ENCODE results near the gene TRIP13. TPM values are rescaled to one million over a fixed set of nuclear protein-coding genes. Genes with fewer than 3 reads are reported as not detected.
"Not testable (repeated sequence)": the region's sequence is repeated elsewhere in the genome, so short reads cannot be mapped to it uniquely, and the experiment has no call there.

The TRIP13 gene
- total RNA-seq, 6 experiments from 2014 or later: 16.5 to 40.4 (median 35.8) TPM

DNA sequence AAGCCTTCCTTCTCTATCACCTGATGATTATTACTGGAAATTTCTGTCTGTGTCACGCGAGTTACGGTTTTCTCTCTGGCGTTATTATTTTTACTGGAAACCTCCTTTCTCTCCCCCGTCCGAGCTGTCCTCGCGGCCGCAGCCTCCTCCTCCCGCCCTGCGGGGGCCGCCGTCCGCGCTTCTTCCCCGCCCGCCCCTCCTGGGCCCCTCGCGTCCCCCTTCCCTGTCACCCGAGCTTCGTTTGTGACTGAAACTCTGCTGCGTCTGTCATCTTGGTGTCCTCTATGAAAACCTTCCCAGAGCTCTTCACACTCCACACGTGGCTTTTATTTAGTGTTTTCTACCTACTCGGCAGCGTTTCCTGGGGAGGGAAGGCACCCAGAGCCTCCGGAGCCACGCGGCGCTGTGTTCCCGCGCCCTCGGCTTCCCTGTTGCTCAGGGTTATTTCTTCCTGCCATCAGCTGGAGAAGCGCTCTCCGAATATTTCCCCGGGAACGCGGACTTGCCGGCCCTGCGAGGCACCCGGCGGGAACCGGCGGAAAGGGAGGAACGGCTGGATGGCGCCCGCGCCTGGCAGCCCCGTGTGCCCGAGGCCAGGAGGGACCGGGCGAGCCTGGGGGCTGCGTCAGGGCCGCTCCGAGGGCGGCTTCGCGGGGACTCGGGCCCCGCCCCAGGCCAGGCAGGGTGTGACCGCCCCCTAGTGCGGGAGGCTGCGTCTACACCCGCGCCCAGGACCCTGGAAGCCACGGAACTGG is 33.9 kb downstream of the TRIP13 start:
- peaks cover 7% of the 10 kb centered on the region; the same call in 1 of the 2 replicates for H3K27me3 Mint-ChIP-seq (ENCODE audit: insufficient read depth)
- no peak for DNase-seq
- H3K9me3 Mint-ChIP-seq: no peaks in the 10 kb centered on the region
- H3K27ac Mint-ChIP-seq: no peak overlapping the region
- peak overlapping the region; percentile 70 for H3K4me3 Mint-ChIP-seq
- H3K36me3 Mint-ChIP-seq (ENCODE audit: low read depth): 0 out of 2 replicates have a peak, but pooled peaks cover 4% of the 10 kb centered on the region
- peak; percentile 69 for TF ChIP-seq CTCF (IDR thresholded peaks at IDR 0.05)
- H3K4me1 Mint-ChIP-seq (ENCODE audit: low read depth): peaks cover 8% of the 10 kb centered on the region; the same call in 1 of the 2 replicates

- Mint-ChIP-seq H3K27me3 (ENCODE audit: insufficient read depth) (peaks cover 9% of the 10 kb centered on the region), H3K9me3 (no peaks in the 10 kb centered on the region), H3K27ac (no peak overlapping the region), H3K4me1 (ENCODE audit: low read depth) (peaks cover 8% of the 10 kb centered on the region; the same call in 1 of the 2 replicates), H3K36me3 (ENCODE audit: low read depth) (0 out of 2 replicates have a peak, but pooled peaks cover 4% of the 10 kb centered on the region), H3K4me3 (no peak overlapping the region)
- DNase-seq: no peak
- TF ChIP-seq CTCF (IDR thresholded peaks at IDR 0.05): peak; percentile 27; the same call in 1 of the 2 replicates
Observed at GRCh38 chr5:927172-928015, 34.7 kb downstream of the TRIP13 start.

- H3K27me3 Mint-ChIP-seq (ENCODE audit: insufficient read depth); H3K36me3 Mint-ChIP-seq (ENCODE audit: low read depth); H3K27ac Mint-ChIP-seq; H3K4me3 Mint-ChIP-seq; DNase-seq; H3K9me3 Mint-ChIP-seq; H3K4me1 Mint-ChIP-seq (ENCODE audit: low read depth): not testable (repeated sequence)
Observed at GRCh38 chr5:929182-929581, 36.5 kb downstream of the TRIP13 start.

DNA sequence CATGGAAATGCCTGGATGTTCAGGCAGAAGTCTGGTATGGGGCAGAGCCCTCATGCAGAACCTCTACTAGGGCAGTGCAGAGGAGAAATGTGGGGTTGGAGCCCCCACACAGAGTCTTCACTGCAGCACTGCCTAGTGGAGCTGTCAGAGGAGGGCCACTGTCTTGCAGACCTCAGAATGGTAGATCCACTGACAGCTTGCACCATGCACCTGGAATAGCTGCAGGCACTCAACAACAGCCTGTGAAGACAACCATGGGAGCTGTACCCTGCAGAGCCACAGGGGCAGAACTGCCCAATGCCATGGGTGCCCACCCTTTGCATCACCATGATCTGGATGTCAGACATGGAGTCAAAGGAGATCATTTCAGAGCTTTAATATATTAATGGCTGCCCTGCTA is 36.9 kb downstream of the TRIP13 start:
- no peak for TF ChIP-seq CTCF (IDR thresholded peaks at IDR 0.05)
- Mint-ChIP-seq H3K27me3 (ENCODE audit: insufficient read depth) (peaks cover 9% of the 10 kb centered on the region), H3K4me1 (ENCODE audit: low read depth) (peaks cover 8% of the 10 kb centered on the region; the same call in 1 of the 2 replicates)

DNA sequence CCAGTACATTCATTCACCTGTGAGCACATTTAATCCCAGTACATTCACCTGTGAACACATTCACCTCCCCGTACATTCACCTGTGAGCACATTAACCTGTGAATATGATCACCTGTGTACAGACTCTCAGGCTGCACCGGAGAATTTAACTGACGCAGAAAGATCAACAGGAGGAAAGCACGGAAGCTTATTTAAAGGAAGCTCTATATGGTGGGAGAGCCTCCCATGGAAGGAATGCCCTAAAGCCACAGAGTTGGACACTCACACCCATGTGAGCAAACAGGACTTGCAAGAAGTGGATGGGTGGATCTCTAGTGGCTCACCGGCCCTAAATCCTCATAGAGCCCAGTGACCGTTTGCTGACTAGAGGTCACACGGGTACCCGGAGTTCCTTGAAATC is 38.2 kb downstream of the TRIP13 start:
- Mint-ChIP-seq H3K9me3 (no peaks in the 10 kb centered on the region), H3K36me3 (ENCODE audit: low read depth) (0 out of 2 replicates have a peak, but pooled peaks cover 4% of the 10 kb centered on the region), H3K4me3 (no peak overlapping the region), H3K27ac (no peak overlapping the region), H3K4me1 (ENCODE audit: low read depth) (peaks cover 8% of the 10 kb centered on the region; the same call in 1 of the 2 replicates), H3K27me3 (ENCODE audit: insufficient read depth) (peaks cover 13% of the 10 kb centered on the region)
- no peak for TF ChIP-seq CTCF (IDR thresholded peaks at IDR 0.05)
- DNase-seq: no peak

More for the DNA sequence above, 36.9 kb downstream of the TRIP13 start:
- no peak overlapping the region for H3K27ac Mint-ChIP-seq
- no peaks in the 10 kb centered on the region for H3K9me3 Mint-ChIP-seq
- no peak for DNase-seq
- H3K36me3 Mint-ChIP-seq (ENCODE audit: low read depth): 0 out of 2 replicates have a peak, but pooled peaks cover 4% of the 10 kb centered on the region
- no peak overlapping the region for H3K4me3 Mint-ChIP-seq
